MM.1S (cell line): ENCODE data around the gene TRIM39.

Experiments
- DNase-seq: peaks from one replicate; pipeline ENCODE4 v3.0.0-alpha.2; 2015
- H2AFZ ChIP-seq: fragments of 300-600 bp; sonication (generic); 2 replicates; pipeline ENCODE4 v1.6.0; 2016; ENCODE audit warnings: antibody characterized with exemption, low read length
- H3F3A ChIP-seq: fragments of 300-600 bp; sonication (generic); 2 replicates; pipeline ENCODE4 v1.6.1; 2016; ENCODE audit warnings: mild to moderate bottlenecking, antibody characterized with exemption, low read length, moderate library complexity, mixed read lengths; ENCODE audit not compliant: insufficient read depth
- H3K27ac ChIP-seq: fragments of 300-600 bp; sonication (generic); 2 replicates; pipeline ENCODE4 v1.5.1; 2016; ENCODE audit warnings: mild to moderate bottlenecking, low read length
- H3K27me3 ChIP-seq: fragments of 300-600 bp; sonication (generic); replicated peaks from 2 replicates; pipeline ENCODE4 v1.6.0; 2016; ENCODE audit warnings: low read length; ENCODE audit not compliant: insufficient read depth
- H3K36me3 ChIP-seq: fragments of 300-600 bp; sonication (generic); replicated peaks from 2 replicates; pipeline ENCODE4 v1.6.1; 2016; ENCODE audit warnings: mild to moderate bottlenecking, low read length, mixed read lengths; ENCODE audit not compliant: insufficient read depth
- H3K4me1 ChIP-seq: fragments of 300-600 bp; sonication (generic); 2 replicates; pipeline ENCODE4 v1.6.1; 2016; ENCODE audit warnings: low read length, mixed read lengths
- H3K4me2 ChIP-seq: fragments of 300-600 bp; sonication (generic); 2 replicates; pipeline ENCODE4 v1.6.0; 2016; ENCODE audit warnings: low read depth, low read length
- H3K4me3 ChIP-seq: fragments of 300-600 bp; sonication (generic); 2 replicates; pipeline ENCODE4 v1.5.1; 2016; ENCODE audit warnings: low read length, mixed read lengths
- H3K79me2 ChIP-seq: fragments of 300-600 bp; sonication (generic); 2 replicates; pipeline ENCODE4 v1.6.1; 2016; ENCODE audit warnings: mixed run types, low read length, mixed read lengths
- H3K9ac ChIP-seq: fragments of 300-600 bp; sonication (generic); 2 replicates; pipeline ENCODE4 v1.6.1; 2016; ENCODE audit warnings: low read length, mixed read lengths
- H3K9me2 ChIP-seq: fragments of 300-600 bp; sonication (generic); replicated peaks from 2 replicates; pipeline ENCODE4 v1.6.1; 2016; ENCODE audit warnings: mild to moderate bottlenecking, low read length, mixed read lengths; ENCODE audit not compliant: insufficient read depth
- H3K9me3 ChIP-seq: fragments of 300-600 bp; sonication (generic); replicated peaks from 2 replicates; pipeline ENCODE4 v1.6.1; 2016; ENCODE audit warnings: mild to moderate bottlenecking, low read length, mixed read lengths; ENCODE audit not compliant: insufficient read depth
- H4K20me1 ChIP-seq: fragments of 300-600 bp; sonication (generic); 2 replicates; pipeline ENCODE4 v1.6.1; 2016; ENCODE audit warnings: mild to moderate bottlenecking, low read length, moderate library complexity, mixed read lengths; ENCODE audit not compliant: insufficient read depth
- CTCF ChIP-seq: fragments of 300-600 bp; sonication (generic); IDR thresholded peaks from 2 replicates; pipeline ENCODE4 v1.5.1; 2016; ENCODE audit warnings: antibody characterized with exemption, low read length, mixed read lengths
- EZH2 ChIP-seq: fragments of 300-600 bp; sonication (generic); optimal IDR thresholded peaks from 2 replicates; pipeline ENCODE3; 2017; ENCODE audit warnings: low read depth, mild to moderate bottlenecking, antibody characterized with exemption, low read length, mixed read lengths
- EZH2phosphoT487 ChIP-seq: fragments of 300-600 bp; sonication (generic); IDR thresholded peaks from 2 replicates; pipeline ENCODE4 v1.6.1; 2018; ENCODE audit warnings: antibody characterized with exemption, low read length

The TRIM39 gene

GRCh38 chr6:30327232-30327746, 562 bp downstream of the TRIM39 start:
- peaks cover 11% of the 10 kb centered on the region; the same call in 1 of the 2 replicates for H3F3A ChIP-seq
- H3K9me2 ChIP-seq, result no peaks in the 10 kb centered on the region
- no peaks in the 10 kb centered on the region for H3K9me3 ChIP-seq
- H3K4me2 ChIP-seq, result peak overlapping the region; percentile 76
- H3K36me3 ChIP-seq, result no peaks in the 10 kb centered on the region
- no peaks in the 10 kb centered on the region for H3K27me3 ChIP-seq
- DNase-seq, result no peak
- TF ChIP-seq EZH2 (no peak), CTCF (no peak), EZH2phosphoT487 (no peak)
- peak overlapping the region; percentile 92 for H2AFZ ChIP-seq
- no peaks in the 10 kb centered on the region for H4K20me1 ChIP-seq
- H3K4me1 ChIP-seq, result peaks cover 9% of the 10 kb centered on the region
- peak overlapping the region; percentile 84 for H3K4me3 ChIP-seq
- peaks cover 38% of the 10 kb centered on the region for H3K79me2 ChIP-seq
- peak overlapping the region; percentile 96 for H3K9ac ChIP-seq
- H3K27ac ChIP-seq, result peak overlapping the region; percentile 92; the same call in 1 of the 2 replicates

- Histone ChIP-seq H3F3A (peaks cover 11% of the 10 kb centered on the region; the same call in 1 of the 2 replicates), H3K27me3 (no peaks in the 10 kb centered on the region), H3K9ac (no peak overlapping the region), H4K20me1 (no peaks in the 10 kb centered on the region), H3K27ac (no peak overlapping the region), H2AFZ (no peak overlapping the region), H3K4me1 (peaks cover 5% of the 10 kb centered on the region), H3K36me3 (no peaks in the 10 kb centered on the region), H3K9me2 (no peaks in the 10 kb centered on the region), H3K4me2 (no peak overlapping the region), H3K4me3 (no peak overlapping the region), H3K79me2 (peaks cover 27% of the 10 kb centered on the region), H3K9me3 (no peaks in the 10 kb centered on the region)
- no peak for TF ChIP-seq EZH2
- no peak for TF ChIP-seq CTCF
- no peak for TF ChIP-seq EZH2phosphoT487
- DNase-seq, result no peak
Measured at GRCh38 chr6:30328397-30328796, 1.7 kb downstream of the TRIM39 start.

- H3K79me2 ChIP-seq, result peaks cover 18% of the 10 kb centered on the region
- H2AFZ ChIP-seq, result no peak overlapping the region
- peaks cover 5% of the 10 kb centered on the region for H3K4me1 ChIP-seq
- no peak overlapping the region for H3K9ac ChIP-seq
- no peaks in the 10 kb centered on the region for H3K9me3 ChIP-seq
- TF ChIP-seq CTCF (no peak), EZH2 (no peak), EZH2phosphoT487 (no peak)
- H3K9me2 ChIP-seq, result no peaks in the 10 kb centered on the region
- no peaks in the 10 kb centered on the region for H3K36me3 ChIP-seq
- no peaks in the 10 kb centered on the region for H4K20me1 ChIP-seq
- H3F3A ChIP-seq, result peaks cover 11% of the 10 kb centered on the region; the same call in 1 of the 2 replicates
- H3K4me3 ChIP-seq, result no peak overlapping the region
- H3K27ac ChIP-seq, result no peak overlapping the region
- no peaks in the 10 kb centered on the region for H3K27me3 ChIP-seq
- no peak for DNase-seq
- no peak overlapping the region for H3K4me2 ChIP-seq
Measured at GRCh38 chr6:30329331-30329730, 2.6 kb downstream of the TRIM39 start.
